Endothelial cell of umbilical vein (primary cell): ENCODE data around the gene TPD52L2. TPM values are rescaled to one million over a fixed set of nuclear protein-coding genes. Genes with fewer than 3 reads are reported as not detected.

Experiments used
- BruUV-seq: library from RNA; stranded (reverse); fragments of 400-500 nt; replicated peaks from 2 replicates; lab custom pipeline; 2021; lab: Mats Ljungman, UMichigan
- CTCF ChIA-PET: fragments of 300-600, 350-600 bp; sonication (Branson Sonifier 250); formaldehyde crosslinking; loops from one replicate; lab custom pipeline; 2021; ENCODE audit warnings: antibody characterized with exemption, inconsistent platforms; lab: Charles Lee
- POLR2A ChIA-PET: fragments of 300-600, 350-600 bp; sonication (Branson Sonifier 250); formaldehyde crosslinking; loops from one replicate; lab custom pipeline; 2021; ENCODE audit warnings: antibody characterized with exemption, inconsistent platforms; lab: Charles Lee
- DNase-seq: peaks from one replicate; pipeline ENCODE4 v3.0.0-alpha.2; 2011; ENCODE audit warnings: low read depth, low spot score
- FAIRE-seq: peaks from 2 replicates; lab custom pipeline; 2011; peaks lifted over from hg19 to GRCh38; lab: Jason Lieb, UNC
- H2AFZ ChIP-seq: 2 replicates; pipeline ENCODE4 v1.6.0; 2012; ENCODE audit warnings: low read depth, low read length, control low read depth, inconsistent platforms
- H3K27ac ChIP-seq: 2 replicates; pipeline ENCODE4 v1.5.1; 2011; ENCODE audit warnings: low read depth, mild to moderate bottlenecking, control low read depth, low read length, moderate library complexity; ENCODE audit not compliant: insufficient read depth
- H3K27me3 ChIP-seq, 2 experiments: 2 replicates each; pipeline versions ENCODE4 v1.6.0 to v1.6.1; 2011; ENCODE audit warnings: low read length in 2 of 2, mixed read lengths in 1 of 2; ENCODE audit not compliant: control insufficient read depth in 2 of 2, insufficient read depth in 2 of 2
- H3K36me3 ChIP-seq, 2 experiments: 2 replicates in 1 of 2; 3 replicates in 1 of 2; pipeline ENCODE4 v1.5.1; 2011; ENCODE audit warnings: low read length in 2 of 2, mild to moderate bottlenecking in 1 of 2, moderate library complexity in 1 of 2; ENCODE audit not compliant: control insufficient read depth in 2 of 2, insufficient read depth in 2 of 2; ENCODE audit errors: extremely low read depth in 1 of 2
- H3K4me1 ChIP-seq: 3 replicates; pipeline ENCODE4 v1.5.1; 2011; ENCODE audit warnings: mild to moderate bottlenecking, low read length; ENCODE audit not compliant: control insufficient read depth, insufficient read depth; ENCODE audit errors: extremely low read depth
- H3K4me2 ChIP-seq: 2 replicates; pipeline ENCODE4 v1.6.1; 2011; ENCODE audit warnings: low read length, control low read depth, mixed read lengths; ENCODE audit not compliant: insufficient read depth
- H3K4me3 ChIP-seq, 3 experiments: fragments of 200-600 bp in 1 of 3; sonication (generic), shearing (Covaris generic) in 1 of 3; replicated peaks in 1 of 3; 2 replicates each; pipeline ENCODE4 v1.5.1; 2011 to 2016; ENCODE audit warnings: control low read depth in 3 of 3, low read length in 3 of 3, mild to moderate bottlenecking in 2 of 3, inconsistent platforms in 1 of 3, low read depth in 1 of 3, moderate library complexity in 1 of 3; ENCODE audit not compliant: insufficient read depth in 1 of 3
- H3K79me2 ChIP-seq: 2 replicates; pipeline ENCODE4 v1.6.0; 2012; ENCODE audit warnings: low read length, inconsistent platforms; ENCODE audit not compliant: control insufficient read depth, insufficient read depth
- H3K9ac ChIP-seq: replicated peaks from 2 replicates; pipeline ENCODE3; 2011; ENCODE audit warnings: low read length, control low read depth; ENCODE audit not compliant: insufficient read depth; ENCODE audit errors: extremely low read depth
- H3K9me1 ChIP-seq: replicated peaks from 3 replicates; pipeline ENCODE4 v1.6.0; 2011; ENCODE audit warnings: mild to moderate bottlenecking, low read length; ENCODE audit not compliant: control insufficient read depth, insufficient read depth; ENCODE audit errors: extremely low read depth
- H3K9me3 ChIP-seq: replicated peaks from 2 replicates; pipeline ENCODE4 v1.5.1; 2012; ENCODE audit warnings: low read length, inconsistent platforms; ENCODE audit not compliant: control insufficient read depth, insufficient read depth
- H4K20me1 ChIP-seq: replicated peaks from 2 replicates; pipeline ENCODE3; 2011; ENCODE audit warnings: mild to moderate bottlenecking, low read length; ENCODE audit not compliant: control insufficient read depth, insufficient read depth; ENCODE audit errors: extremely low read depth
- EZH2 ChIP-seq: IDR thresholded peaks from 2 replicates; pipeline ENCODE4 v1.6.1; 2012; ENCODE audit warnings: borderline replicate concordance, low read depth, mild to moderate bottlenecking, moderate library complexity, low read length, inconsistent platforms; ENCODE audit not compliant: severe bottlenecking
- FOS ChIP-seq: IDR thresholded peaks from 2 replicates; pipeline ENCODE4 v1.6.1; 2011; ENCODE audit warnings: mild to moderate bottlenecking, low read length, moderate library complexity, borderline replicate concordance; ENCODE audit not compliant: insufficient read depth
- GATA2 ChIP-seq: IDR thresholded peaks from 2 replicates; pipeline ENCODE4 v1.7.0; 2011; ENCODE audit warnings: low read depth, mild to moderate bottlenecking, moderate library complexity, mixed read lengths, low read length; ENCODE audit not compliant: insufficient read length, insufficient read depth
- JUN ChIP-seq: IDR thresholded peaks from 2 replicates; pipeline ENCODE4 v1.6.1; 2011; ENCODE audit warnings: borderline replicate concordance, low read depth; ENCODE audit not compliant: insufficient read length, insufficient read depth
- MYC ChIP-seq: IDR thresholded peaks from one replicate; pipeline ENCODE4 v1.6.1; 2011; ENCODE audit warnings: mild to moderate bottlenecking, low read depth, low read length
- POLR2A ChIP-seq: IDR thresholded peaks from 2 replicates; pipeline ENCODE4 v1.6.1; 2012; ENCODE audit warnings: low read depth, mild to moderate bottlenecking, control low read depth, low read length
- POLR2AphosphoS5 ChIP-seq: IDR thresholded peaks from 2 replicates; pipeline ENCODE4 v1.6.1; 2012; ENCODE audit warnings: low read depth, mild to moderate bottlenecking, control low read depth, low read length, moderate library complexity; ENCODE audit not compliant: insufficient read depth
- dilution Hi-C: fragments of 300-500 bp; cut with MboI; formaldehyde crosslinking; loops from one replicate; pipeline ENCODE4 v1.15.0; 2019; ENCODE audit warnings: low sequenced_read_pairs; ENCODE audit not compliant: extremely low pct_ligation_motif_present
- intact Hi-C: fragments of 100-400 bp; cut with micrococcal nuclease; formaldehyde crosslinking; loops from one replicate; pipeline ENCODE4 v1.10.0; 2022
- polyA plus RNA-seq, 4 experiments: library from polyadenylated mRNA; depleted of rRNA in 3 of 4; stranded (reverse) in 3 of 4; unstranded in 1 of 4; fragments of >200 nt; gene quantifications; 2 replicates each; pipeline versions ENCODE4 v1.2.1 to v1.2.3, GENCODE V29; 2011 to 2012; ENCODE audit warnings: missing spikeins in 1 of 4
- total RNA-seq: library from RNA; stranded (reverse); gene quantifications from 2 replicates; pipeline ENCODE4 v1.2.3, GENCODE V29; 2021
- TF ChIP-seq, protein P1 (sequence below), 2 donors: IDR thresholded peaks; 1 replicate in 1 of 2; 2 replicates in 1 of 2; pipeline ENCODE4 v1.5.1; 2011; ENCODE audit warnings: low read length in 2 of 2, mild to moderate bottlenecking in 2 of 2, moderate library complexity in 2 of 2, control low read depth in 1 of 2, inconsistent platforms in 1 of 2, low read depth in 1 of 2; ENCODE audit not compliant: insufficient read depth in 1 of 2; ENCODE audit errors: extremely low read depth in 1 of 2
- TF ChIP-seq, protein P2 (sequence below): IDR thresholded peaks from 2 replicates; pipeline ENCODE4 v1.6.1; 2011; ENCODE audit not compliant: insufficient read depth, insufficient read length

Gene TPD52L2
- total and polyA plus RNA-seq, 2 donors (not counting 3 experiments of a cell fraction or from before 2014, with no cell fraction given): 123 to 142 TPM

DNA sequence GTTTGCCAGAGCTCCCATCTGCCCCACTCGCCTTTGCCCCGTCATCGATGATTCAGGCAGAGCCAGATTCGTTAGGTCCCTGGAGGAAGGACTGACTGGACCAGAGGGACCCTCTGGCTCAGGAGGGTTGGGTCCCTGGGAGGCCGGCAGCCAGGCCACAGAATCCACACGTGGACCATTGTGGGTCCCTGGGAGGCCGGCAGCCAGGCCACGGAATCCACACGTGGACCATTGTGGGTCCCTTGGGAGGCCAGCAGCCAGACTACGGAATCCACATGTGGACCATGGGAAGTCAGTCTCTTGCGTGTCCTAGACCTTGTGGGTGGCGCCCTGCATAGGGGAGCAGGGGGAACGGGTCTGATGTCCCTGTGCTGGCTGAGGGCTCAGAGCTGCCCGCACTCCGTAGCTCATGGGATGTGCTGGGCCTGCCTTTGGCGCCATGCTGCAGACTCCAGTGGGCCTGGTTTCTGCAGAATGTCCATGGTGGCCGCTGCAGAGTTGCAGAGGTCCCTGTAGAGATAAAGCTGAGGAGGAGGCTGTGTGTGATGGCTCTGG, 67.6 kb downstream of the TPD52L2 start:
- Histone ChIP-seq H3K27me3 (no peaks in the 10 kb centered on the region), H2AFZ (no peak overlapping the region), H3K36me3 (peaks cover 5 to 55% of the 10 kb centered on the region in 2 experiments), H3K9ac (no peak overlapping the region), H3K9me3 (no peaks in the 10 kb centered on the region), H3K27ac (no peak overlapping the region), H4K20me1 (peaks cover 3% of the 10 kb centered on the region), H3K4me2 (no peak overlapping the region), H3K9me1 (no peaks in the 10 kb centered on the region), H3K4me3 (no peak overlapping the region), H3K79me2 (peaks cover 35% of the 10 kb centered on the region), H3K4me1 (no peaks in the 10 kb centered on the region)
- ChIA-PET POLR2A (no interaction called here), CTCF (interaction anchor here (1.2 kb wide), 1 partner anchor 14 kb away, joined by 3 read pairs; no protein-coding TSS in a partner anchor)
- DNase-seq (no peak), FAIRE-seq (no peak)
- intact Hi-C loops (no loop called here), dilution Hi-C loops (no loop called here)
- TF ChIP-seq GATA2 (no peak), POLR2AphosphoS5 (no peak), MYC (no peak), FOS (no peak), POLR2A (no peak), JUN (no peak), EZH2 (no peak)
- TF ChIP-seq, protein P1, sequence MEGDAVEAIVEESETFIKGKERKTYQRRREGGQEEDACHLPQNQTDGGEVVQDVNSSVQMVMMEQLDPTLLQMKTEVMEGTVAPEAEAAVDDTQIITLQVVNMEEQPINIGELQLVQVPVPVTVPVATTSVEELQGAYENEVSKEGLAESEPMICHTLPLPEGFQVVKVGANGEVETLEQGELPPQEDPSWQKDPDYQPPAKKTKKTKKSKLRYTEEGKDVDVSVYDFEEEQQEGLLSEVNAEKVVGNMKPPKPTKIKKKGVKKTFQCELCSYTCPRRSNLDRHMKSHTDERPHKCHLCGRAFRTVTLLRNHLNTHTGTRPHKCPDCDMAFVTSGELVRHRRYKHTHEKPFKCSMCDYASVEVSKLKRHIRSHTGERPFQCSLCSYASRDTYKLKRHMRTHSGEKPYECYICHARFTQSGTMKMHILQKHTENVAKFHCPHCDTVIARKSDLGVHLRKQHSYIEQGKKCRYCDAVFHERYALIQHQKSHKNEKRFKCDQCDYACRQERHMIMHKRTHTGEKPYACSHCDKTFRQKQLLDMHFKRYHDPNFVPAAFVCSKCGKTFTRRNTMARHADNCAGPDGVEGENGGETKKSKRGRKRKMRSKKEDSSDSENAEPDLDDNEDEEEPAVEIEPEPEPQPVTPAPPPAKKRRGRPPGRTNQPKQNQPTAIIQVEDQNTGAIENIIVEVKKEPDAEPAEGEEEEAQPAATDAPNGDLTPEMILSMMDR (IDR thresholded peaks at IDR 0.05; ENCODE audit: extremely low read depth in 1 of 2, insufficient read depth in 1 of 2, low read depth in 1 of 2, low read length in 2 of 2): no peak
- TF ChIP-seq, protein P2, sequence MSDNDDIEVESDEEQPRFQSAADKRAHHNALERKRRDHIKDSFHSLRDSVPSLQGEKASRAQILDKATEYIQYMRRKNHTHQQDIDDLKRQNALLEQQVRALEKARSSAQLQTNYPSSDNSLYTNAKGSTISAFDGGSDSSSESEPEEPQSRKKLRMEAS: no peak
- BruUV-seq: no TSS peak
